ENCODE measurements around the gene CD80. TPM values are rescaled to one million over a fixed set of nuclear protein-coding genes. Genes with fewer than 3 reads are reported as not detected.

The CD80 gene
- total RNA-seq, 4 donors from 2014 or later, result 0.58 TPM; not detected in 3

DNA sequence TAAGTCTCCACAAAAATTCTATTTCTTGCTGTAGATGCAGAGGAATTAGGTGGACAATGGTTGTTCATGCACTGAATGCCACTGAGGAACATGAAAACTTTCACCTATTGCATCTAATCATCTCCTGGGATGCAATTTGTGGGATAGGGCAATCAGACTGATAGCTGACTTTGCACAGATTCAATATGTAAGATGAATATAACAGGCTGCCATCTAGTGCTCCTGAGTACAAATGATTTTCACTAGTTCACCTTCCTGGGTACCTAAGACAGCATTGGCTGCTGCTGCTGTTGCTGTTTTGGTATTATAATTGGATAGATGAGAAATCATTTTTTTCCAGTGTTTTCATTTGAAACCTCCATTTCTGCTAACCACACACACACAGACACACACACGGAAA, 41.4 kb downstream of the CD80 start:
- no peak overlapping the region for H3K4me3 ChIP-seq
- H3K9me3 ChIP-seq, result peaks cover 0 to 4% (median 0%) of the 10 kb centered on the region in 3 donors
- TF ChIP-seq POLR2AphosphoS5 (IDR thresholded peaks at IDR 0.05), result no peak
- TF ChIP-seq POLR2A (IDR thresholded peaks at IDR 0.05), result no peak
- no peak for TF ChIP-seq EP300 (IDR thresholded peaks at IDR 0.05)
- TF ChIP-seq, protein P1, sequence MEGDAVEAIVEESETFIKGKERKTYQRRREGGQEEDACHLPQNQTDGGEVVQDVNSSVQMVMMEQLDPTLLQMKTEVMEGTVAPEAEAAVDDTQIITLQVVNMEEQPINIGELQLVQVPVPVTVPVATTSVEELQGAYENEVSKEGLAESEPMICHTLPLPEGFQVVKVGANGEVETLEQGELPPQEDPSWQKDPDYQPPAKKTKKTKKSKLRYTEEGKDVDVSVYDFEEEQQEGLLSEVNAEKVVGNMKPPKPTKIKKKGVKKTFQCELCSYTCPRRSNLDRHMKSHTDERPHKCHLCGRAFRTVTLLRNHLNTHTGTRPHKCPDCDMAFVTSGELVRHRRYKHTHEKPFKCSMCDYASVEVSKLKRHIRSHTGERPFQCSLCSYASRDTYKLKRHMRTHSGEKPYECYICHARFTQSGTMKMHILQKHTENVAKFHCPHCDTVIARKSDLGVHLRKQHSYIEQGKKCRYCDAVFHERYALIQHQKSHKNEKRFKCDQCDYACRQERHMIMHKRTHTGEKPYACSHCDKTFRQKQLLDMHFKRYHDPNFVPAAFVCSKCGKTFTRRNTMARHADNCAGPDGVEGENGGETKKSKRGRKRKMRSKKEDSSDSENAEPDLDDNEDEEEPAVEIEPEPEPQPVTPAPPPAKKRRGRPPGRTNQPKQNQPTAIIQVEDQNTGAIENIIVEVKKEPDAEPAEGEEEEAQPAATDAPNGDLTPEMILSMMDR (IDR thresholded peaks at IDR 0.05), result no peak
- H3K4me1 ChIP-seq, result peaks cover 0 to 24% (median 0%) of the 10 kb centered on the region in 3 donors
- peak overlapping the region in 2 of 4 donors; percentile 73 to 80 for H3K27ac ChIP-seq
- no peaks in the 10 kb centered on the region for H3K27me3 ChIP-seq
- H3K36me3 ChIP-seq, result peaks cover 5 to 96% of the 10 kb centered on the region in 2 donors
- 80% methylated on average over 1 of the region's 1 CpG; no CpG with 5 or more reads in 1 of the 2 donors for WGBS, 2 donors (ENCODE audit: low coverage in 1 of 2)
- no peak for ATAC-seq

DNA sequence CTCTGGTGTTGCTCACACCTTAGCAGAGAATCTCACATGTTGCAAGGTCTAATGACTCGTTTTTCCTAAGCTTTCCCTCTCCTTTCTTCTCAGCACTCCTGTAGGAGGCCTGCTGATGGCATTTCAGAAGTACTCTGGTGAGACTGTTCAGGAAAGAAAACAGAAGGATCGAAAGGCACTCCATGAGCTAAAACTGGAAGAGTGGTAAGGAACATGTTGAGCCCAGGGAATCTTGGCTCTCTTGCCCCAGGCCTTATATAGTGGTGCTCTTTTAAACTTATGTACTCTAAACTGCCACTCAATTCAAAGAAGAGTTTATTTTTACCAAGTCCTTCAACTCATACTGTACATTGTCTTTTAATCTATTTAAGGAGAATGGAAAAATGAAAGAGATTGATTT, 42.3 kb downstream of the CD80 start:
- no peaks in the 10 kb centered on the region for H3K27me3 ChIP-seq
- ATAC-seq, result peak; percentile 76
- H3K4me3 ChIP-seq, result no peak overlapping the region
- peaks cover 4 to 96% of the 10 kb centered on the region in 2 donors for H3K36me3 ChIP-seq
- 28 to 33% methylated on average over 1 to 2 of the region's 2 CpGs for WGBS, 2 donors (ENCODE audit: low coverage in 1 of 2)
- H3K4me1 ChIP-seq, result peaks cover 0 to 24% (median 0%) of the 10 kb centered on the region in 3 donors
- no peak for TF ChIP-seq EP300 (IDR thresholded peaks at IDR 0.05)
- peak; percentile 5 for TF ChIP-seq POLR2AphosphoS5 (IDR thresholded peaks at IDR 0.05)
- TF ChIP-seq POLR2A (IDR thresholded peaks at IDR 0.05), result no peak
- TF ChIP-seq, protein P1 (IDR thresholded peaks at IDR 0.05), result no peak
- peaks cover 0 to 4% (median 0%) of the 10 kb centered on the region in 3 donors for H3K9me3 ChIP-seq
- H3K27ac ChIP-seq, result peak overlapping the region; percentile 29 to 80 (median 70)

DNA sequence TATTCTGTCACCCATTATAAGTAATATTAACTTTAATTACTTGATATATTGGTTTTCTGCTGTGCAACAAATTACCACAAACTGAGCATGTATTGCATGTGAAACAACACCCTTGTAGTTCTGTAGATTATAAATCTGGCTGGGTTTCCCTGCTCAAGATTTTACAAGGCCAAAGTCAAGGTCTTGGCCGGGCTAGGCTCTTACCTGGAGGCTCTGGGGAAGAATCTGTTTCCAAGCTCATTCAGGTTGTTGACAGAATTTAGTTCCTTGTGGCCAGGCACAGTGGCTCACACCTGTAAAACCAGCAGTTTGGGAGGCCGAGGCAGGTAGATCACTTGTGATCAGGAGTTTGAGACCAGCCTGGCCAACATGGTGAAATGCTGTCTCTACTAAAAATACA, 44.8 kb downstream of the CD80 start:
- no peaks in the 10 kb centered on the region for H3K27me3 ChIP-seq
- H3K36me3 ChIP-seq, result peaks cover 4 to 89% of the 10 kb centered on the region in 2 donors
- ATAC-seq, result no peak
- no peak overlapping the region for H3K4me3 ChIP-seq
- TF ChIP-seq POLR2AphosphoS5 (IDR thresholded peaks at IDR 0.05), result no peak
- TF ChIP-seq, protein P1 (IDR thresholded peaks at IDR 0.05), result no peak
- no peaks in the 10 kb centered on the region for H3K9me3 ChIP-seq
- peaks cover 0 to 24% (median 0%) of the 10 kb centered on the region in 3 donors for H3K4me1 ChIP-seq
- 100% methylated on average over 1 of the region's 2 CpGs; no CpG with 5 or more reads in 1 of the 2 donors for WGBS, 2 donors (ENCODE audit: low coverage in 1 of 2)
- H3K27ac ChIP-seq, result peak overlapping the region in 2 of 4 donors; percentile 29 to 80

DNA sequence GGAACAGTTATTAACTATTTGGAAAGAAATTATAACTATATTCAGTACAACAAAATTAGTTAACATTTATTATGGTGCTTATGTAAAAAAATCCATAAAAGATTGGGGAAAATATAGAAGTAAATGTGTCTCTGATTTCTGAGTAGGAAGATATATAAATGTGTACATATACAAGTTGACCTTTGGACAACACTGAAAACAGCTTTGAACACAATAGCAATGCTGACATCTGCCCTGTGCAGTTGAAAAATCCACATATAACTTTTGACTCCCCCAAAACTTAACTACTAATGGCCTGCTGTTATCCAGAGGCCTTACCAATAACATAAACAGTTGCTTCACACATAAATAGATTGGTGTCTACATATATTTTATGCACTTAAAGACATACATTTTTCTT, 48.7 kb downstream of the CD80 start:
- no peak overlapping the region for H3K4me3 ChIP-seq
- no peaks in the 10 kb centered on the region for H3K9me3 ChIP-seq
- H3K36me3 ChIP-seq, result peaks cover under 1 to 92% of the 10 kb centered on the region in 2 donors
- no peak for TF ChIP-seq POLR2AphosphoS5 (IDR thresholded peaks at IDR 0.05)
- TF ChIP-seq EP300 (IDR thresholded peaks at IDR 0.05), result no peak
- TF ChIP-seq, protein P1 (IDR thresholded peaks at IDR 0.05), result no peak
- no peak for TF ChIP-seq POLR2A (IDR thresholded peaks at IDR 0.05)
- H3K27me3 ChIP-seq, result no peaks in the 10 kb centered on the region
- ATAC-seq, result no peak
- H3K4me1 ChIP-seq, result peaks cover 0 to 5% (median 0%) of the 10 kb centered on the region in 3 donors
- no peak overlapping the region for H3K27ac ChIP-seq

DNA sequence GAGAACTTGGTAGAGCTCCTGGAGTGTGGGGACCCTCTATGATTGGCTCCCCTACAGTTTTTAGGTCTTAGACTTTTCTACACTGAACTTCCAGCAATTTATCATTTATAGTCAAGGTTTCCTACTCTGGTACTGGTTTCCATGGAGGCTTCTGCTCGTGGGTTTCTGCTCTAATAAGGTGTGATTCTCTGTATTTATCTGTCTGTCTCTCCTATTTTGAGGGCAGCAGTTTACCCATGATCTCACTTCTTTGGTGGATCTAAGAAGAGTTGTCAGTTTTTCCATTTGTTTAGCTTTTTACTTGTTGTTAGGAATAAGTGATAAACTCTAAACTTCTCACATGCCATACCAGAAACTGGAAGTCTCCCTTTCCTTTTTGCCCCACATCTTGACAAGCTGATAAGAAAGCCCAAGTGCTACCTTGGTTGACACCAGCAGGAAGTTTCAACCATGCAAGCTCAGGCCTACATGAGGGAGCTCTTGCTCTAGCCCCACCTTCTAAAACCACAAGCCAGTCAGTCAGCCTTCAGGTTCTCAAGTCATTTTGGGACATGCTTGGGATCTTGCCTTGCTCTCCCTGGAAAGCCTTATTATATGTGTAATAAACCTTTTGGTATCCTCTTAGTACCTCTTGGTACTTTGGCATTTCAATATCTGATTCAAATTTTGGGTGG, 51.1 kb downstream of the CD80 start:
- H3K4me3 ChIP-seq, result no peak overlapping the region
- peak overlapping the region in 1 of 4 donors; percentile 4 for H3K27ac ChIP-seq
- TF ChIP-seq, protein P1 (IDR thresholded peaks at IDR 0.05), result no peak
- no peak for TF ChIP-seq POLR2A (IDR thresholded peaks at IDR 0.05)
- no peak for TF ChIP-seq EP300 (IDR thresholded peaks at IDR 0.05)
- TF ChIP-seq POLR2AphosphoS5 (IDR thresholded peaks at IDR 0.05), result no peak
- 38 to 67% methylated on average over 1 of the region's 1 CpG for WGBS, 2 donors (ENCODE audit: low coverage in 1 of 2)
- H3K27me3 ChIP-seq, result no peaks in the 10 kb centered on the region
- no peak for ATAC-seq
- peaks cover 0 to 8% (median 0%) of the 10 kb centered on the region in 3 donors for H3K4me1 ChIP-seq
- peaks cover 9 to 92% of the 10 kb centered on the region in 2 donors for H3K36me3 ChIP-seq
- no peaks in the 10 kb centered on the region for H3K9me3 ChIP-seq
